ENCODE measurements around the gene CPXM1. TPM values are rescaled to one million over a fixed set of nuclear protein-coding genes. Genes with fewer than 3 reads are reported as not detected.
"Not testable (repeated sequence)": the region's sequence is repeated elsewhere in the genome, so short reads cannot be mapped to it uniquely, and the experiment has no call there.

The CPXM1 gene
- total RNA-seq, result 1.0 TPM
- long read RNA-seq, transcript CPXM1-201 (14 exons, 2,391 nt), result major isoform, 5 of 6 reads
- long read RNA-seq, partial matches to known transcripts, result 0 of 6 reads
- long read RNA-seq, other reads (novel, unspliced or antisense), result 1 of 6 reads

- intact Hi-C loops (cut with DNase I), result no loop called here
- DNase-seq, result no peak
- no peak for ATAC-seq (ENCODE audit: poor library complexity)
Observed at GRCh38 chr20:2800521-2801285, at the start of gene CPXM1. Gene CPXM1, minus strand, starts transcription at chr20:2800627. Its CDS starts 55 bp downstream, at chr20:2800572.

- DNase-seq, result no peak
- intact Hi-C loops (cut with DNase I), result no loop called here
- no peak for ATAC-seq (ENCODE audit: poor library complexity)
Observed at GRCh38 chr20:2849529-2849928, 49.1 kb upstream of the CPXM1 start.

- intact Hi-C loops (cut with DNase I), result no loop called here
- no peak for ATAC-seq (ENCODE audit: poor library complexity)
- no peak for DNase-seq
Observed at GRCh38 chr20:2847802-2848201, 47.4 kb upstream of the CPXM1 start.

- intact Hi-C loops (cut with DNase I), result no loop called here
- DNase-seq (no peak), ATAC-seq (ENCODE audit: poor library complexity) (no peak)
Observed at GRCh38 chr20:2846698-2847097, 46.3 kb upstream of the CPXM1 start.

GRCh38 chr20:2845607-2846006 lies 45.2 kb upstream of the CPXM1 start:
- ATAC-seq (ENCODE audit: poor library complexity) (no peak), DNase-seq (no peak)
- intact Hi-C loops (cut with DNase I), result no loop called here

GRCh38 chr20:2840967-2841531 lies 40.6 kb upstream of the CPXM1 start:
- ATAC-seq (ENCODE audit: poor library complexity) (peak; percentile 55), DNase-seq (peak; percentile 84)
- intact Hi-C loops (cut with DNase I), result no loop called here

- ATAC-seq (ENCODE audit: poor library complexity) (peak; percentile 99), DNase-seq (peak; percentile 93)
- intact Hi-C loops (cut with DNase I), result no loop called here
Observed at GRCh38 chr20:2840138-2840966, 39.9 kb upstream of the CPXM1 start, which contains the start of the genes PCED1A and VPS16. Gene PCED1A, minus strand, starts transcription at chr20:2840655. Its CDS starts 743 bp downstream, at chr20:2839912. Gene VPS16, plus strand, starts transcription at chr20:2840745. Its CDS starts 30 bp downstream, at chr20:2840775.

- ATAC-seq (ENCODE audit: poor library complexity) (no peak), DNase-seq (no peak)
- intact Hi-C loops (cut with DNase I), result no loop called here
Observed at GRCh38 chr20:2839732-2840137, 39.3 kb upstream of the CPXM1 start.

GRCh38 chr20:2838847-2839671 lies 38.6 kb upstream of the CPXM1 start:
- intact Hi-C loops (cut with DNase I), result no loop called here
- DNase-seq (no peak), ATAC-seq (ENCODE audit: poor library complexity) (no peak)

- ATAC-seq (ENCODE audit: poor library complexity) (no peak), DNase-seq (no peak)
- intact Hi-C loops (cut with DNase I), result no loop called here
Observed at GRCh38 chr20:2838170-2838797, 37.9 kb upstream of the CPXM1 start.

- intact Hi-C loops (cut with DNase I), result no loop called here
- no peak for DNase-seq
- no peak for ATAC-seq (ENCODE audit: poor library complexity)
Observed at GRCh38 chr20:2837221-2837960, 37.0 kb upstream of the CPXM1 start.

- no peak for DNase-seq
- no peak for ATAC-seq (ENCODE audit: poor library complexity)
- intact Hi-C loops (cut with DNase I), result no loop called here
Observed at GRCh38 chr20:2836035-2836434, 35.6 kb upstream of the CPXM1 start.

- DNase-seq (no peak), ATAC-seq (ENCODE audit: poor library complexity) (no peak)
- intact Hi-C loops (cut with DNase I), result no loop called here
Observed at GRCh38 chr20:2835331-2835796, 34.9 kb upstream of the CPXM1 start.

- ATAC-seq (ENCODE audit: poor library complexity) (no peak), DNase-seq (no peak)
- intact Hi-C loops (cut with DNase I), result no loop called here
Observed at GRCh38 chr20:2834401-2835110, 34.1 kb upstream of the CPXM1 start.

- DNase-seq, result no peak
- no peak for ATAC-seq (ENCODE audit: poor library complexity)
- intact Hi-C loops (cut with DNase I), result no loop called here
Observed at GRCh38 chr20:2833761-2834160, 33.3 kb upstream of the CPXM1 start.

GRCh38 chr20:2831206-2831605 lies 30.8 kb upstream of the CPXM1 start:
- DNase-seq; ATAC-seq (ENCODE audit: poor library complexity); intact Hi-C loops (cut with DNase I): not testable (repeated sequence)

GRCh38 chr20:2829376-2829775 lies 28.9 kb upstream of the CPXM1 start:
- intact Hi-C loops (cut with DNase I), result no loop called here
- no peak for ATAC-seq (ENCODE audit: poor library complexity)
- DNase-seq, result no peak

Measured in Right ventricle myocardium superior (tissue), 1 donor.